Bronchial epithelial cell (primary cell): Measurements from ENCODE around the gene TMEM260. TPM values are rescaled to one million over a fixed set of nuclear protein-coding genes. Genes with fewer than 3 reads are reported as not detected.

ENCODE experiments used
- DNase-seq: peaks from one replicate; pipeline ENCODE4 v3.0.0-alpha.2; 2010; ENCODE audit warnings: low read depth
- FAIRE-seq: peaks from 2 replicates; lab custom pipeline; 2011; peaks lifted over from hg19 to GRCh38; lab: Jason Lieb, UNC
- H3K27me3 ChIP-seq: 2 replicates; pipeline ENCODE4 v1.5.1; 2011; ENCODE audit warnings: low read length; ENCODE audit not compliant: control insufficient read depth, insufficient read depth
- H3K36me3 ChIP-seq: 2 replicates; pipeline ENCODE4 v1.5.1; 2011; ENCODE audit warnings: low read length; ENCODE audit not compliant: control insufficient read depth, insufficient read depth
- H3K4me3 ChIP-seq: 2 replicates; pipeline ENCODE4 v1.5.1; 2011; ENCODE audit warnings: mild to moderate bottlenecking, low read depth, low read length, control low read depth
- CTCF ChIP-seq: IDR thresholded peaks from 2 replicates; pipeline ENCODE4 v1.5.1; 2011; ENCODE audit warnings: mild to moderate bottlenecking, moderate library complexity, low read length, control low read depth, inconsistent platforms; ENCODE audit not compliant: insufficient read depth, severe bottlenecking
- total RNA-seq: library from RNA; depleted of rRNA; stranded (reverse); fragments of >200 nt; gene quantifications from 2 replicates; pipeline ENCODE4 v1.2.1, GENCODE V29; 2014

The TMEM260 gene
- total RNA-seq, 1 donor from 2014 or later = 19.5 TPM

GRCh38 chr14:56649382-56649781 lies 69.8 kb downstream of the TMEM260 start:
- no peak for FAIRE-seq
- no peak for TF ChIP-seq CTCF

GRCh38 chr14:56650048-56650447 lies 70.5 kb downstream of the TMEM260 start:
- Histone ChIP-seq H3K4me3 (no peak overlapping the region), H3K27me3 (no peaks in the 10 kb centered on the region), H3K36me3 (no peaks in the 10 kb centered on the region)
- FAIRE-seq = no peak
- no peak for TF ChIP-seq CTCF
- no peak for DNase-seq

More at GRCh38 chr14:56649382-56649781, 69.8 kb downstream of the TMEM260 start:
- DNase-seq = no peak
- H3K36me3 ChIP-seq = no peaks in the 10 kb centered on the region
- no peak overlapping the region for H3K4me3 ChIP-seq
- H3K27me3 ChIP-seq = no peaks in the 10 kb centered on the region

- no peak for FAIRE-seq
- TF ChIP-seq CTCF = no peak
- Histone ChIP-seq H3K27me3 (no peaks in the 10 kb centered on the region), H3K4me3 (no peak overlapping the region), H3K36me3 (no peaks in the 10 kb centered on the region)
- DNase-seq = no peak
Observed at GRCh38 chr14:56650979-56651378, 71.4 kb downstream of the TMEM260 start.

GRCh38 chr14:56657604-56658003 lies 78.0 kb downstream of the TMEM260 start:
- DNase-seq (no peak), FAIRE-seq (peak; percentile 92)
- TF ChIP-seq CTCF = no peak
- no peak overlapping the region for H3K4me3 ChIP-seq
- H3K27me3 ChIP-seq = no peaks in the 10 kb centered on the region
- no peaks in the 10 kb centered on the region for H3K36me3 ChIP-seq

- Histone ChIP-seq H3K27me3 (no peaks in the 10 kb centered on the region), H3K36me3 (no peaks in the 10 kb centered on the region), H3K4me3 (no peak overlapping the region)
- FAIRE-seq (no peak), DNase-seq (no peak)
- no peak for TF ChIP-seq CTCF
Observed at GRCh38 chr14:56659378-56659777, 79.8 kb downstream of the TMEM260 start.

GRCh38 chr14:56659964-56660551 lies 80.5 kb downstream of the TMEM260 start:
- H3K4me3 ChIP-seq = no peak overlapping the region
- peak; percentile 72 for TF ChIP-seq CTCF
- DNase-seq (peak; percentile 69), FAIRE-seq (no peak)
- no peaks in the 10 kb centered on the region for H3K27me3 ChIP-seq
- H3K36me3 ChIP-seq = no peaks in the 10 kb centered on the region
